ENCODE data around the gene GDPD4. TPM values are rescaled to one million over a fixed set of nuclear protein-coding genes. Genes with fewer than 3 reads are reported as not detected.

GDPD4 gene
- total RNA-seq, 4 donors from 2014 or later = not detected

GRCh38 chr11:77189588-77190210, 111.8 kb downstream of the GDPD4 start:
- intact Hi-C loops (cut with DNase I; ENCODE audit: low total_unique reads) = loop anchor here (10.0 kb wide), 3 partner anchors 65 to 355 kb away; partner anchors contain the start of gene MYO7A
- peaks cover 4 to 28% (median 16%) of the 10 kb centered on the region in 4 donors for H3K4me1 ChIP-seq
- no peak for TF ChIP-seq POLR2AphosphoS5 (IDR thresholded peaks at IDR 0.05)
- TF ChIP-seq POLR2A (IDR thresholded peaks at IDR 0.05) = no peak
- no peak for TF ChIP-seq CTCF (IDR thresholded peaks at IDR 0.05)
- no peak for TF ChIP-seq EP300 (IDR thresholded peaks at IDR 0.05; ENCODE audit: low read depth)
- no peak overlapping the region for H3K4me3 ChIP-seq
- H3K36me3 ChIP-seq = no peaks in the 10 kb centered on the region
- H3K27me3 ChIP-seq = no peaks in the 10 kb centered on the region
- H3K27ac ChIP-seq = no peak overlapping the region
- WGBS, 2 donors (ENCODE audit: low coverage in 1 of 2) = 91% methylated on average over 27 of the region's 28 CpGs; no CpG with 5 or more reads in 1 of the 2 donors
- no peaks in the 10 kb centered on the region for H3K9me3 ChIP-seq
- in situ Hi-C loops (cut with MboI; ENCODE audit: low pct_ligation_motif_present in 1 of 4, low pct_unique_long_range_greater_than_20kb in 1 of 4, low sequenced_read_pairs in 3 of 4) = loop anchor here (5.0 to 25.0 kb wide), 8 partner anchors 55 to 365 kb away; partner anchors contain the start of gene B3GNT6 (in 1 of the 4)
- DNase-seq = no peak

- intact Hi-C loops (cut with DNase I; ENCODE audit: low total_unique reads) (loop anchor here (10.0 kb wide), 2 partner anchors 64 to 144 kb away; partner anchors contain the start of gene MYO7A), in situ Hi-C loops (cut with MboI; ENCODE audit: low pct_ligation_motif_present in 1 of 4, low pct_unique_long_range_greater_than_20kb in 1 of 4, low sequenced_read_pairs in 3 of 4) (loop anchor here (5.0 to 25.0 kb wide), 6 partner anchors 54 to 358 kb away; partner anchors contain the start of gene B3GNT6 (in 1 of the 4))
- 63% methylated on average over 16 of the region's 18 CpGs; no CpG with 5 or more reads in 1 of the 2 donors for WGBS, 2 donors (ENCODE audit: low coverage in 1 of 2)
- DNase-seq = peak; percentile 54
- Histone ChIP-seq H3K4me3 (no peak overlapping the region), H3K27ac (peak overlapping the region; percentile 44 to 59 (median 57)), H3K36me3 (no peaks in the 10 kb centered on the region), H3K4me1 (peaks cover 4 to 28% (median 16%) of the 10 kb centered on the region in 4 donors), H3K9me3 (no peaks in the 10 kb centered on the region), H3K27me3 (no peaks in the 10 kb centered on the region)
- TF ChIP-seq POLR2AphosphoS5 (IDR thresholded peaks at IDR 0.05) (no peak), CTCF (IDR thresholded peaks at IDR 0.05) (peak in 2 of 5 experiments; percentile 13 to 16)
Observed at GRCh38 chr11:77188633-77189491, 112.6 kb downstream of the GDPD4 start.

GRCh38 chr11:77187776-77188632, 113.5 kb downstream of the GDPD4 start:
- no peak for TF ChIP-seq POLR2AphosphoS5 (IDR thresholded peaks at IDR 0.05)
- TF ChIP-seq CTCF (IDR thresholded peaks at IDR 0.05) = peak; percentile 83 to 93 (median 87)

More at GRCh38 chr11:77187776-77188632, 113.5 kb downstream of the GDPD4 start:
- peaks cover 4 to 28% (median 16%) of the 10 kb centered on the region in 4 donors for H3K4me1 ChIP-seq
- intact Hi-C loops (cut with DNase I; ENCODE audit: low total_unique reads) (loop anchor here (10.0 kb wide), 2 partner anchors 63 to 143 kb away; partner anchors contain the start of gene MYO7A), in situ Hi-C loops (cut with MboI; ENCODE audit: low pct_ligation_motif_present in 1 of 4, low pct_unique_long_range_greater_than_20kb in 1 of 4, low sequenced_read_pairs in 3 of 4) (loop anchor here (5.0 to 25.0 kb wide), 6 partner anchors 53 to 359 kb away; partner anchors contain the start of gene B3GNT6 (in 1 of the 4))
- H3K36me3 ChIP-seq = no peaks in the 10 kb centered on the region
- H3K9me3 ChIP-seq = no peaks in the 10 kb centered on the region
- peak; percentile 88 for DNase-seq
- 6 to 35% methylated on average over 2 to 7 of the region's 7 CpGs for WGBS, 2 donors (ENCODE audit: low coverage in 1 of 2)
- no peaks in the 10 kb centered on the region for H3K27me3 ChIP-seq
- no peak overlapping the region for H3K4me3 ChIP-seq
- H3K27ac ChIP-seq = peak overlapping the region; percentile 44 to 65 (median 58)

All from transverse colon (tissue), 4 donors.